GM11168 (cell line): ENCODE results near the gene ITGB8.

Source experiments
- in situ Hi-C: fragments of 300-500 bp; cut with MboI; formaldehyde crosslinking; loops from one replicate; pipeline ENCODE4 v1.12.0; 2022; ENCODE audit warnings: low sequenced_read_pairs; ENCODE audit not compliant: unreplicated experiment

The ITGB8 gene

GRCh38 chr7:20402747-20403230, 72.1 kb downstream of the ITGB8 start:
- in situ Hi-C loops: no loop called here

GRCh38 chr7:20403331-20403730, 72.6 kb downstream of the ITGB8 start:
- in situ Hi-C loops: no loop called here

GRCh38 chr7:20404320-20404719, 73.6 kb downstream of the ITGB8 start:
- in situ Hi-C loops: no loop called here

- in situ Hi-C loops: no loop called here
These were observed 77.1 kb downstream of the ITGB8 start for GRCh38 chr7:20407585-20408466.

- in situ Hi-C loops: no loop called here
These were observed 77.7 kb downstream of the ITGB8 start for GRCh38 chr7:20408467-20408826.

- in situ Hi-C loops: no loop called here
These were observed 79.3 kb downstream of the ITGB8 start for GRCh38 chr7:20409961-20410360.

GRCh38 chr7:20411372-20411771, 80.7 kb downstream of the ITGB8 start:
- in situ Hi-C loops: no loop called here

- in situ Hi-C loops: no loop called here
These were observed 81.3 kb downstream of the ITGB8 start for GRCh38 chr7:20412032-20412431.

- in situ Hi-C loops: no loop called here
These were observed 86.6 kb downstream of the ITGB8 start for GRCh38 chr7:20417260-20417659.

- in situ Hi-C loops: no loop called here
These were observed 87.1 kb downstream of the ITGB8 start for GRCh38 chr7:20417675-20418382.

GRCh38 chr7:20424500-20424899, 93.8 kb downstream of the ITGB8 start:
- in situ Hi-C loops: no loop called here

- in situ Hi-C loops: no loop called here
These were observed 100.0 kb downstream of the ITGB8 start for GRCh38 chr7:20430664-20431063.

GRCh38 chr7:20431146-20431545, 100.4 kb downstream of the ITGB8 start:
- in situ Hi-C loops: no loop called here

- in situ Hi-C loops: no loop called here
These were observed 101.4 kb downstream of the ITGB8 start for GRCh38 chr7:20432071-20432470.

- in situ Hi-C loops: no loop called here
These were observed 104.6 kb downstream of the ITGB8 start for GRCh38 chr7:20435305-20435704.

GRCh38 chr7:20438248-20438647, 107.5 kb downstream of the ITGB8 start:
- in situ Hi-C loops: no loop called here

- in situ Hi-C loops: no loop called here
These were observed 108.1 kb downstream of the ITGB8 start for GRCh38 chr7:20438694-20439376.

- in situ Hi-C loops: no loop called here
These were observed 108.9 kb downstream of the ITGB8 start for GRCh38 chr7:20439416-20440185.

GRCh38 chr7:20440472-20441105, 109.9 kb downstream of the ITGB8 start:
- in situ Hi-C loops: no loop called here

GRCh38 chr7:20441346-20441745, 110.6 kb downstream of the ITGB8 start:
- in situ Hi-C loops: no loop called here
